ENCODE results near the gene SAP25.

SAP25 gene

DNA sequence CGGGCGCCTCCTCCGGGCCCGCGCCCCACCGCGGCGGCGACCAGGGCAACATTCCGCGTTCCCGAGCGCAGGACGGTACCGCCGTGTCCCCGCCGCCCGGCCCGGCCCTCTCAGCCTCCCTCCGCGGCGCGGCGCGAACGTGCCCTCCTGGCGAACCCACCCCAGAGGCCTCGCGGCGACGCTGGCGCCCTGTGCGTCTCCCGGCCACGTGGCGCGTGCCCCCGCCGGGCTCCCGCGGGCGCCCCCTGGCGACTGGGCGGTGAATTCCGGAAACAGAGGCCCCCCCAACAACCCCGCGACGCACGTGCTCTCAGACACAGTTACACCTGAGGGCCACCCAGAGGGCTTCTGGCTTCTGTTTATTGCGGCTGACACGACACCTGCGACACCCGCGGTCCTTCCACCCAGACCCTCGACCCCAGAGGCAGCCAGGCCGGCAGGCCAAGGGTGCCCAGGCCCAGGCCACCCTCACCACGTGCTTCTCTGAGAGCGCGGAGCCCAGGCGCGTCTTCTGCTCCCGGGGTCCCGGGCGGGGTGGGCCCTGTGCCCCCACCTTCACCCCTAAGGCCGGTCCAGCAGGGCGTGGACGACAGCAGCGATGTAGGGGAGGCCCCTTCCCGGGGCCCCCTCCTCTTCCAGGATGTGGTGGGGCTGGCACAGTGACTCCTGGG, at the start of gene SAP25:
SAP25 (minus strand) TSS at position 210 of the 671 bp plus-strand sequence; CDS start at position 52, 158 bp downstream.
- TF ChIP-seq, protein P1, sequence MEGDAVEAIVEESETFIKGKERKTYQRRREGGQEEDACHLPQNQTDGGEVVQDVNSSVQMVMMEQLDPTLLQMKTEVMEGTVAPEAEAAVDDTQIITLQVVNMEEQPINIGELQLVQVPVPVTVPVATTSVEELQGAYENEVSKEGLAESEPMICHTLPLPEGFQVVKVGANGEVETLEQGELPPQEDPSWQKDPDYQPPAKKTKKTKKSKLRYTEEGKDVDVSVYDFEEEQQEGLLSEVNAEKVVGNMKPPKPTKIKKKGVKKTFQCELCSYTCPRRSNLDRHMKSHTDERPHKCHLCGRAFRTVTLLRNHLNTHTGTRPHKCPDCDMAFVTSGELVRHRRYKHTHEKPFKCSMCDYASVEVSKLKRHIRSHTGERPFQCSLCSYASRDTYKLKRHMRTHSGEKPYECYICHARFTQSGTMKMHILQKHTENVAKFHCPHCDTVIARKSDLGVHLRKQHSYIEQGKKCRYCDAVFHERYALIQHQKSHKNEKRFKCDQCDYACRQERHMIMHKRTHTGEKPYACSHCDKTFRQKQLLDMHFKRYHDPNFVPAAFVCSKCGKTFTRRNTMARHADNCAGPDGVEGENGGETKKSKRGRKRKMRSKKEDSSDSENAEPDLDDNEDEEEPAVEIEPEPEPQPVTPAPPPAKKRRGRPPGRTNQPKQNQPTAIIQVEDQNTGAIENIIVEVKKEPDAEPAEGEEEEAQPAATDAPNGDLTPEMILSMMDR (IDR thresholded peaks at IDR 0.05) = peak; percentile 38; the same call in 1 of the 2 replicates

DNA sequence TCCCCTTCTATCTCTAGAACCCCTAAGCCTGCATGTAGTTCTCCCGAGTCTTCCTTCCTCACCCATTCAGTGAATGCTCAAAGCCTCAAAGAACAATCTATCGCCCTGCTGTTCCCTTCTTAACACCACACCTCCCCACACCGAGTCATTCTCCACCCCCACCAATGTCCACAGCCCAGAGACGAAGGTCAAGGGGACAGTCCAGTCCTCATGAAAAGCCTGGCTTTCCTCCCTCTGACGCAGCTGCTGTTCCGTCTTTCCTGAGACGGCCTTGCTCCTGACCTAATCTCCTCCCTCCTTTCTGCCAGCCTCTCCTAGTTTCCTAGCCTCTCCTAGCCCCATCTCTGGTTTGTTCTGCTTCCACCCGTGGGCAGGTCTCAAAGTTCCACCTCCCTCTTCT, 47.9 kb upstream of the SAP25 start:
- TF ChIP-seq, protein P1 (IDR thresholded peaks at IDR 0.05) = no peak

DNA sequence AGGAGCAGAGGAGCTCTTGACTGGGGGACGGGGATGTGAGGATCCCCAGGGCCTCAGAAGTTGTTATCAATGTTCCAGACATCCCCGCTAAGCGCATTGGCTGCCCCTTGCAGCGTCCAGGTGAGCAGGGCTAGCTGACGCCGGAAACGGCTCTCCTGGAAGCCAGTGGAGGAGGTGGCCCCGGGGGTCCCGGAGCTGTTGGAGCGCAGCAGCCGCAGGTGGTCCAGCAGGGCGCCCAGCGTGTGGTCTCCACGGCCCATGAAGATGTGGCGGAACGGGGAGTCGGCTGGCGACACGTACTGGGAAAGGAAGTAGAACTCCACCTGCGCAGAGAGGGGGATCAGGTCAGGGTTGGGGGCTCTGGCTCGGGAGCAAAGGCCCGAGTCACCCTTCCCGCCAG, 47.1 kb upstream of the SAP25 start:
- TF ChIP-seq, protein P1 (IDR thresholded peaks at IDR 0.05) = no peak

DNA sequence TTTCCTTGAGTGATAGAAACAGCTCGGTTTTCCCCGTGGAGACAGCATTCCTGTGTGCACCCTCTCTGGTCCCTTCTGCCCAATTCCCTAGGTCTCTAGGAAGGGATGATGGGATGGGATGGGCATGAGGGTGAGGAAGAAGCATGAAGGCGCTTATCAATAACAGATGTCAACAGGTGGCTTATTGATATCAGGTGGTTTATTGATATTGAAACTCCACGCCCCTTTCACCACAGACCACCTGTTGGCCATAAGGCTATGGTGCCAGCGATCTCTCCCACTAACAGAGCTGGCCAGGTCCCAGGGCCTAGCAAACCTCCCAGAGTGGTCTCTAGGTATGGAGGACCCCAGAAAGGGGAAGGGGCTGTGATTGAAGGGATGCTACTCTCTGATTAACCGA, 46.5 kb upstream of the SAP25 start:
- TF ChIP-seq, protein P1 (IDR thresholded peaks at IDR 0.05) = no peak

DNA sequence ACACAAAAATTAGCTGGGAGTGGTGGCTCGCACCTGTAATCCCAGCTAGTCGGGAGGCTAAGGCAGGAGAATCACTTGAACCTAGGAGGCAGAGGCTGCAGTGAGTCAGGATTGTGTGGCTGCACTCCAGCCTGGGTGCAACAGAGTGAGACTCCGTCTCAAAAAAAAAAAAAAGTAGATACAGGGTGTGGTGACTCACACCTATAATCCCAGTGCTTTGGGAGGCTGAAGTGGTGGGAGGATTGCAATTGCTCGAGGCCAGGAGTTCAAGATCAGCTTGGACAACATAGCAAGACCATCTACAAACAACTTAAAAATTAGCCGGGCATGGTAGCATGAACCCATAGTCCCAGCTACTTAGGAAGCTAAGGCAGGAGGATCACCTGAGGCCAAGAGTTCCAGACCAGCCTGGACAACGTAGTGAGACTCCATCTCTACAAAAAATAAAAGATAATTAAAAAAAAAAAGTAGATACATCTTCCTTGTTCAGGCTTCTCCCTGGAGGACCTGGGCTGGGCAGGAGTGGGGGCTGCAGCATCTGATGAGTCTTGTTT, 40.7 kb upstream of the SAP25 start:
- TF ChIP-seq, protein P1 (IDR thresholded peaks at IDR 0.05) = no peak

DNA sequence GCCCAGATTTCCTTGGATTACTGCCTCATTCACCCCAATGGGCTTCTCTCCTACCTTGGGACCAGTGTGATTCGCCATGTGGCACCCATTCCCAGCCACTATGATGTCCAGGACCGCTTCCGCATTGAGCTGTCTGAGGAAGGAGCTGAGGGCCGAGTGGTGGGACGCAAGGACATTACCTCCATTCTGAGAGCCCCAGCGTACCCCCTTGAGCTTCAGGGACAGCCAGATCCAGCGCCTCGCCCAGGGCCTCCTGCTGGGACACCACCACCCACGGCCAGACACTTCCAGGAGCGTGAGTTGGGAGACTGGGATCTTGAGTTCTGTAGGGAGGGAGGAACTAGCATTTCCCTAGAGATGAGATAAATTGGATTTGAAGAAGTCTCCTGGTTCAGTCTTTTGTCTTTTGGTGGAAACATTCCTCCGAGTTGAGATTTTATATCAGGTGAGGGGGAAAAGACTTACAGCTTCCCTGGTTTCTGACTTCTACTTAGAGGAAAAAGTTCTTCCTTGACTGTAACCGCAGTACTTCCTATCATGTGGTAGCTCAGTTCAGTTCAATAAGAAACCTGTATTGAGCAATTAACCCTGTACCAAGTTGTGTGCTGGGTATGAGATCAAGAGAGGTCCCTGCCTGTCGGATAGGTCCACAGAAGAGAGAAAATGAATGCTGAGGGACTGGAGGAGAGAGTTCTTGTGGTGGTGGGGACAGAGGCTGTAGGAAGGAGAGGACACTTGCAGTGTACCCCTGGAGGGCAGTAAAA, 39.9 kb upstream of the SAP25 start:
- TF ChIP-seq, protein P1 (IDR thresholded peaks at IDR 0.05) = no peak

DNA sequence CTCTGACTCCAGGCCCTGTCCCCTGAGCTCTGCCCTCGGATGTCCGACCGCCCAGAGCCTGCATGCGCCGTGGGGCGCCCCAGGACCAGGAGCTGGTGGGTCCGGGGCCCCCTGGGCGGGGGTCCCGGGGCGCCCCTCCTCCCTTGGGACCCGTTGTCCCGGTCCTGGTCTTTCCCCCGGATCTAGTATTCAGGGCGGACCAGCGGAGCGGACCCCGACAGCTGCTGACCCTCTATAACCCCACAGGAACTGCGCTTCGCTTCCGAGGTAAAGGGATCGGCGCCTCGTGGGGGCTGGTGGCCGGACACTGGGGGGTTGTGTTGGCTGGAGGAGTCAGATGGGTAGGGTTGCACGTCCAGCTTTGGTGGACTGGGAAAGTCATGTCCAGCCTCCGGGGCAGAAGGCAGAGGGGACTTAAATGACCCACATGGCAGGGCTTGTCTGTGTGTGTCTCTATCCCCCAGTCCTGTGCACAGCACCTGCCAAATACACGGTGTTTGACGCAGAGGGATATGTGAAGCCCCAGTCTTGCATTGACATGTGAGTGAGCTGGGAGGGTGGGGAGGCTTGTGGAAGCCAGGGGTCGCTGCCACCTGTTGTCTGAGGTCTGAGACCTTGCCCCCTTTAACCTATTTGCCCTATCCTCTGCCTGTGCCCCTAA, 39.2 kb upstream of the SAP25 start:
- TF ChIP-seq, protein P1 (IDR thresholded peaks at IDR 0.05) = no peak

All from LNCAP (cell line).